Activated effector memory CD4-positive, alpha-beta T cell treated with Interleukin-2 at 50 U/mL for 16 hours (primary cell): ENCODE data around the gene LRP8.
"Not testable (repeated sequence)": the region's sequence is repeated elsewhere in the genome, so short reads cannot be mapped to it uniquely, and the experiment has no call there.

Source experiments
- DNase-seq: peaks from one replicate; pipeline ENCODE4 v3.0.0-alpha.2; 2020

LRP8 gene

DNA sequence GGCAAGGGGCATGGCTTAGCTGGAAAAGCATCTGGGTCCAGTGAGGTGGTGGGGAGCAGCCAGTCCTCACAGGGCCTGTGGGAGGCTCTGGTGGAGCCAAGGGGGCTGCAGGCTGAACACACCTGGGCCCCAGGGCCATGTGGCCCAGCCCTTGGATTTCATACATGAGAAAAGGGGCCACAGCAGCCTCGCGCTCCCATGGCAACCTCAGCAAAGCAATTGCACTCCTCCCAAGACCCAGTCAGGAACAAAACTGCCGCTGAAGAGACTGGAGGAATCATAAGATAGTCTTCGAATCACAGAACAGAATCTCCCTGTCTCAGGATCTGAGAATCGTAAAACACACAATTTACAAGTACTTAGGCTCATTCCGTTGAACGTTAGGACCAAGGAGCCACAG, 24.6 kb downstream of the LRP8 start:
- DNase-seq, result no peak

DNA sequence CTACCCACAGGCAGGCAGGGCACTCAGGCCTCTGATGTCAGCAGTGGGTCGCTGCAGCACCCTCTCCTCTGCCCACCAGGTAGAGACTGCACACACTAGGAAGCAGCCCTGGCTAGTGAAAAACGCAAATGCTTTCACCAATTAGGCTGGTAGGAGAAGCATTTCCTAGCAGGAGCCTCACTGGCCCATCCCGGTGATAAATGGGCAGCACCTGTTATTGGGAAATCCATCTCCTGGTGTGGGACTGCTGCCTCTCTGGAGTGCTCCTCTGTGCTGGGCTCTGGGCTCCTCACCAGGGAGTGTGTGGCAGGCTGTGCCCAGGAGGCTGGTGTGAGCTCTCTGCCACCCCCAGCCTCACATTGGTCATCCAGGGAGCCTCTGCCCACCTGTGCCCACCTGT, 28.6 kb downstream of the LRP8 start:
- DNase-seq, result no peak

- no peak for DNase-seq
Measured at GRCh38 chr1:53298045-53298637, 29.7 kb downstream of the LRP8 start.

GRCh38 chr1:53297195-53297594, 30.7 kb downstream of the LRP8 start:
- DNase-seq, result no peak

- DNase-seq, result no peak
Measured at GRCh38 chr1:53296117-53296749, 31.6 kb downstream of the LRP8 start.

- no peak for DNase-seq
Measured at GRCh38 chr1:53295726-53296116, 32.1 kb downstream of the LRP8 start.

- no peak for DNase-seq
Measured at GRCh38 chr1:53295295-53295694, 32.6 kb downstream of the LRP8 start.

GRCh38 chr1:53294567-53294966, 33.3 kb downstream of the LRP8 start:
- peak; percentile 20 for DNase-seq

DNA sequence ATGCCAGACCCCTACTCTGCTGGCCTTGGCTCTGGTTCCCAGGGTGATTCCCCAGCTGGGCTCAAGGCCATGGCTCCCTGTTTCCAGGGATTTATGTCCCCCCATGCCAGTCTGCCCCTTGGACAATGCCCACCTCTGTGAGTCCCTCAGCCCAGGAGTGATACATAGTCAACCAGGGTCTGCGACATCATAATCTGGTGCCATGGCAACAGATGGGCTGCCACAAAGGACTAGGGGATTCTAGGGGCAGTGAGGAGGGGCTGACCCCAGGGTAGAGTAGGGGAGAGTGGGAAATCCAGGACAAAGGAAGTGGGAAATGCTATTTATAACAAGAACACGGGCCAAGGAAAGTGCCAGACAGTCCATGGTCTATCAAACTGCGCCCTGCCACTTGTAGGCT, 33.8 kb downstream of the LRP8 start:
- DNase-seq, result no peak

DNA sequence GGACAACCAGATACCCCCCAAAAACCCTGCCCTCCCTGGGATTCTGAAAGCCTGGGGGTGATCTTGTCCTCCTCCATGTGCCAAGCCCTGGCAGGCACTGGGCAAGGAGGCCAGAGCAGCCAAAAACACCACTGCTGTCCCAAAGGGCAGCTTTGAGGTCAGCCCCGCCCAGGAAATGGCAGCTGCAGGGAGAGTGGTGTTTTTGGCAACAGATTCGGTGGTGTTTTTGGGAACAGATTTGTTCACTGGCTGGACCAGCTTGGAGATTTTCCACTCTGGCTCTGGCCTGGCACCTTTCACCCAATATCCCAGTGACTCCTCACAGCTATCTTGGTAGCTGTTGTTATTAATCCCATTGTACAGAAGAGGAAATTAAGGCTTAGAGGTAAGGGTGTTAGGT, 34.7 kb downstream of the LRP8 start:
- no peak for DNase-seq

GRCh38 chr1:53292690-53293089, 35.2 kb downstream of the LRP8 start:
- no peak for DNase-seq

- DNase-seq, result no peak
Measured at GRCh38 chr1:53291574-53291973, 36.3 kb downstream of the LRP8 start.

- DNase-seq, result no peak
Measured at GRCh38 chr1:53288790-53289429, 39.0 kb downstream of the LRP8 start.

DNA sequence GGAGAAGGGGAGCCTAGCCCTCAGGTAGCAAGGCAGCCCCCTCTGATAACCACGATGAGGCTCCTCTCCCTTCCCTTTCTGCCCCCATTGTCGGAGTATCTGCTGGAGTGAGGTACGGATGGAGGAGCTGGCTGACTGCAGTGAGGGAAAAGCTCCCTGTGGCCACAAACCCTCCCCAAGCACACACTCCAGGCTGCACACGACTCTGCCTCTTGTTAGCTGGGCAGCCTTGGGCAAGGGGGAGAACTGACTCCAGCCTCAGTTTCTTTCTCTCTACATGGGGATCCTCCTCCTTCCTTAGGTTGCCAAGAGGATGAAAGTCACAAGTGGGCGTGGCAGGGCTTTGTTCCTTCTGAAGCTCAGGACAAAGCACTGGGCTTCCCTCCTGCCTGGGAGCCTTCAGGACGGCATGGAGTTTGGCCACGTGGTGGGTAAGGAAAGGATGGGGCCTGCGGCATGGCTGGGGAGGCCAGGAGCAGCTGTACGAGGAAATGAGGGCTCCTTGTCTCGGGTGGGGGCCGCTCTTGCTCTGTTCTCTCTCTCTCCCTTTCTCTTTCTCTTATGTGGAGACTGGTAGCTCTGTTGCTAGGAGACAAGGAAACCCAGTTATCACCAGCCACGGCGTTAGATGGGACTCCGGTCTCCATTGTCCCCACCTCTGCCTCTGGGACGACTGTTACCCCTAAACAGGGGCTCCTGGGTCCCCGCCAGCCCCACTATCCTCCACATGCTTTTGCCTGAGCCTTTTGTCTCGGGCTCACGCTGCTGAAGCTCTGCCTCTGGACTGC, 39.7 kb downstream of the LRP8 start:
- no peak for DNase-seq

DNA sequence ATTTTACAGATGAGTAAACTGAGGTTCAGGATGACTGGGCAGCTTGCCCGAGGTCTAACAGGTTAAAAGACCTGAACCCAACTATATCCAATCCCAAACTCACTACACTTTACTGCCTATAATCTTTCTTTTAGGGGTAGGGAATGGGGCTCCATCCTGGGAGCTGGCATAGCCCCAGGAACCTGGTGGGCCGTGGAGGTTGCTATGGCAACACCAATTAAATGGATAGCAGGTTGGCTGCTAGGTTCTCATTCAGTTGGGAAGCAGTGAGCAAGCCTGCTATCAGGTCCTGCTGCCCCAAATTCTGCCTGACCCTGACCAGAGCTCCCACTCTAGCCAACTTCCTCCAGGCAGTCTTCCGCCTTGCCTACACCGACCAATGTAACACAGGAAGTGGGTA, 40.9 kb downstream of the LRP8 start:
- no peak for DNase-seq

DNA sequence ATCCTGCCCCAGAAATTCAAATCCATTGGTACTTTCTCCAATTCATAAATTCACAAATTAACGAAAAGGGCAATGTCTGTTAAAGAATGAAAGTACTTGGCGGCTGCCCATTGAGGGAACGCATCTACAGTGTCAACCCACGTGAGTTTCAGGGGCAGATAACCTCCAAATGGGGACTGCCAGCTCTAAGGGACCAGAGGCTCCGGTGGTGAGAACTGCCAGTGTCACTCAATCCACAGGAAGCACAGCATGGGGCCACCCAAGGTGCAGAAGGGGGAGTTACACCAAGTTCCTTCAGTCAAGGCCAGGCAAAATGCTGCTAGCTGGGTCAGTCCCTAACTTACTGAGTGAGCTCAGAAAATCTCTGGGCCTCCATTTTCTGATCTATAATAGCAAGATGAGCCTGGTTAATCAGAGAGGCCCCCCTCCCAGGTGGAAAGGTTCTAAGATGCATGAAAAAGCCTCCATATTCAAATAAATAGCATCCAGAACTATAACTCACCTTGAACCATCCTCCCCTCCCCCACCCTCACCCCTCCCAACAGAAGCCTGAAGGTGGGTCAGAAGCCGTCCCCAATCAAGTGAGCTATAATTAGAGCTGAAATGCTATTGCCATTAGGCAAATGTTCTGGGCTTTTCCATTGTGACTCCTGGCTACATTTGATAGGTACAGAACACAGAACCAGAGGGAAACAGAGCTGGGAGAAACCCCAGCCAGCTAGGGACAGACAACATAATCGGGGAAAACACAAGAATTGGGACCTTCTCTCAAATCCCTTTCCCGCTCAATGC, 41.7 kb downstream of the LRP8 start:
- no peak for DNase-seq

GRCh38 chr1:53285546-53285945, 42.3 kb downstream of the LRP8 start:
- DNase-seq, result no peak

- DNase-seq, result no peak
Measured at GRCh38 chr1:53284224-53285020, 43.4 kb downstream of the LRP8 start.

GRCh38 chr1:53283156-53283555, 44.7 kb downstream of the LRP8 start:
- not testable (repeated sequence) for DNase-seq

DNA sequence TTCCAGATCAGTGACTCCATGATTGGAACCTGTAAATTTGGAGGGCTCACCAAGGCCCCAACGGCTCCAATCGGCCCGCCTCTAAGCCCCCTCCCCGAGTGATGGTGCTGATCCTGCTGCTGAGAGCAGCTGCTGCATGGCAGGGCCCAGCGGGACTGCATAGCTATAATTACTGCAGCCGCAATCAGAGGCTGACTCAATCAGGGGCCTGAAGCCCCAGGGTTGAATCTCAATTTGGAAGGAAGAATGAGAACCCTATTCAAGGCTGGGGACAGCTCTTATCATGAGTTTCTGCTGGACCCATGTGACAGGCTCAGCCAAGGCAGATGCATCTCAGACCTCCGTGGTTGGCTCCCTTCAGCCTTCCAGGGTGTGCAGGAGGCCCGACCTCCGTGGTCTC, 46.7 kb downstream of the LRP8 start:
- DNase-seq, result no peak

GRCh38 chr1:53280496-53280895, 47.4 kb downstream of the LRP8 start:
- DNase-seq, result no peak
